Body of pancreas (tissue), 4 donors: ENCODE data around the gene LRRC10B. TPM values are rescaled to one million over a fixed set of nuclear protein-coding genes. Genes with fewer than 3 reads are reported as not detected.
A peak's percentile ranks its signal among the peaks of the same experiment; 100 is the strongest.

Source experiments
- ATAC-seq: fragments of 150-250 bp; one replicate; pipeline ENCODE4 v1.9.1; 2016
- DNase-seq, 4 donors: peaks; one replicate each; pipeline ENCODE4 v3.0.0-alpha.2; 2019
- H3K27ac ChIP-seq, 4 donors: fragments of 200-600 bp; sonication (generic); 1 replicate in 3 of 4; 2 replicates in 1 of 4; pipeline versions ENCODE4 v1.5.1 to v1.6.1; 2016 to 2019; ENCODE audit warnings: mild to moderate bottlenecking in 1 of 4, mixed read lengths in 1 of 4, moderate library complexity in 1 of 4
- H3K27me3 ChIP-seq, 2 donors: fragments of 200-600 bp; sonication (generic); one replicate each; pipeline ENCODE4 v1.6.0; 2016; ENCODE audit warnings: mild to moderate bottlenecking in 1 of 2
- H3K36me3 ChIP-seq, 2 donors: fragments of 200-600 bp; sonication (generic); replicated peaks in 1 of 2; 2 replicates each; pipeline ENCODE4 v1.5.1; 2016; ENCODE audit warnings: low read depth in 2 of 2; ENCODE audit not compliant: insufficient read depth in 1 of 2
- H3K4me1 ChIP-seq: fragments of 200-600 bp; sonication (generic); one replicate; pipeline ENCODE4 v1.6.0; 2016
- H3K4me3 ChIP-seq, 2 donors: fragments of 200-600 bp; sonication (generic); 1 replicate in 1 of 2; 2 replicates in 1 of 2; pipeline ENCODE4 v1.5.1; 2016 to 2019
- H3K9me3 ChIP-seq, 3 donors: fragments of 200-600 bp; sonication (generic); 1 replicate in 2 of 3; 2 replicates in 1 of 3; pipeline ENCODE4 v1.5.1; 2016
- POLR2A ChIP-seq, 3 donors: fragments of 450-650 bp; IDR thresholded peaks; one replicate each; pipeline ENCODE4 v1.6.1; 2016; ENCODE audit warnings: antibody characterized with exemption in 3 of 3, mild to moderate bottlenecking in 2 of 3
- WGBS, 2 donors: methylation state at CpG; one replicate each; pipeline ENCODE4 v1.1.5; 2017; 5-methylcytosine and 5-hydroxymethylcytosine counted together
- intact Hi-C: fragments of 100-400 bp; cut with DNase I; formaldehyde crosslinking; loops from one replicate; pipeline ENCODE4 v1.15.1; 2023
- total RNA-seq, 2 donors: library from RNA; depleted of rRNA; stranded (reverse); fragments of >200 nt; gene quantifications; one replicate each; pipeline ENCODE4 v1.1.0, GENCODE V29; 2016
- TF ChIP-seq, protein P1 (sequence below), 7 experiments: fragments of 450-650 bp in 4 of 7; fragments of 200-600 bp in 3 of 7; sonication (generic) in 3 of 7; IDR thresholded peaks; one replicate each; pipeline ENCODE4 v1.5.1; 2016 to 2019; ENCODE audit warnings: antibody characterized with exemption in 7 of 7

The LRRC10B gene
- total RNA-seq, 2 donors from 2014 or later: 1.6 to 2.9 TPM

DNA sequence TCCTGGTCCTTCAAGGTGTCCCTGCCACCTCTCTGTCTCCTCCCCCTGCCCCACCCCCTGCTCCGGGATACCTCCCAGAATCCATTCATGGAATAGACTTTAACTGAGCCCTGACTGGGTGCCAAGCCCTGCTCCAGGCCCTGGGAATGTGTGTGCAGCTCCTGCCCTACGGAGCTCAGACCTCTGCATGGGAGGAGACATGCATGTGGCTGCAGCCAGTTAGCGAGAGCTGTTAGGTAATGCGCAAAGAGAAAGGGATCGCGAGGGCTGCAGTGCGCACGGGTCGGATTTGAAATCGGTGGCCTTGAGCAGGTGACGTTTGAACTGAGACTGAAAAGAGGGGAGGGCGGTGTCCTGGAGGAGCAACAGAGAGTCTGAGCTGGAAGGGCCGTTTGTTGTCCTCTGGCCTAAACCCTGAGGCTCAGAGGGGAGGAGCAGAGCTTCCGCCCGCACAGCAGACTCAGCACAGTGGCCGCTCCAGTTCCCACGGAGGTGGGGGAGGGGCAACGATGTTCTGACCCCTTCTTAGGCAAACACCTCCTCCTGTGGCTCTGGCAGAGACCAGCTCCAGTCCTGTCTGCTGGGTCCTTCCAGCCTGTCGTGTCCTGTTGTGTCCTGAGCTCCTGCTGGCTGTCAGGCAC, 19.8 kb upstream of the LRRC10B start:
- TF ChIP-seq, protein P1, sequence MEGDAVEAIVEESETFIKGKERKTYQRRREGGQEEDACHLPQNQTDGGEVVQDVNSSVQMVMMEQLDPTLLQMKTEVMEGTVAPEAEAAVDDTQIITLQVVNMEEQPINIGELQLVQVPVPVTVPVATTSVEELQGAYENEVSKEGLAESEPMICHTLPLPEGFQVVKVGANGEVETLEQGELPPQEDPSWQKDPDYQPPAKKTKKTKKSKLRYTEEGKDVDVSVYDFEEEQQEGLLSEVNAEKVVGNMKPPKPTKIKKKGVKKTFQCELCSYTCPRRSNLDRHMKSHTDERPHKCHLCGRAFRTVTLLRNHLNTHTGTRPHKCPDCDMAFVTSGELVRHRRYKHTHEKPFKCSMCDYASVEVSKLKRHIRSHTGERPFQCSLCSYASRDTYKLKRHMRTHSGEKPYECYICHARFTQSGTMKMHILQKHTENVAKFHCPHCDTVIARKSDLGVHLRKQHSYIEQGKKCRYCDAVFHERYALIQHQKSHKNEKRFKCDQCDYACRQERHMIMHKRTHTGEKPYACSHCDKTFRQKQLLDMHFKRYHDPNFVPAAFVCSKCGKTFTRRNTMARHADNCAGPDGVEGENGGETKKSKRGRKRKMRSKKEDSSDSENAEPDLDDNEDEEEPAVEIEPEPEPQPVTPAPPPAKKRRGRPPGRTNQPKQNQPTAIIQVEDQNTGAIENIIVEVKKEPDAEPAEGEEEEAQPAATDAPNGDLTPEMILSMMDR (IDR thresholded peaks at IDR 0.05): no peak
- TF ChIP-seq POLR2A (IDR thresholded peaks at IDR 0.05): peak; percentile 13 to 39 (median 27)
- Histone ChIP-seq H3K36me3 (no peaks in the 10 kb centered on the region), H3K9me3 (no peaks in the 10 kb centered on the region), H3K4me3 (no peak overlapping the region), H3K4me1 (peaks cover 18% of the 10 kb centered on the region), H3K27me3 (no peaks in the 10 kb centered on the region), H3K27ac (peak overlapping the region; percentile 58 to 76 (median 65))
- intact Hi-C loops: no loop called here
- peak; percentile 60 to 81 (median 80) for DNase-seq
- 10 to 21% methylated on average over 16 to 19 of the region's 19 CpGs for WGBS, 2 donors
- ATAC-seq: peak; percentile 85

DNA sequence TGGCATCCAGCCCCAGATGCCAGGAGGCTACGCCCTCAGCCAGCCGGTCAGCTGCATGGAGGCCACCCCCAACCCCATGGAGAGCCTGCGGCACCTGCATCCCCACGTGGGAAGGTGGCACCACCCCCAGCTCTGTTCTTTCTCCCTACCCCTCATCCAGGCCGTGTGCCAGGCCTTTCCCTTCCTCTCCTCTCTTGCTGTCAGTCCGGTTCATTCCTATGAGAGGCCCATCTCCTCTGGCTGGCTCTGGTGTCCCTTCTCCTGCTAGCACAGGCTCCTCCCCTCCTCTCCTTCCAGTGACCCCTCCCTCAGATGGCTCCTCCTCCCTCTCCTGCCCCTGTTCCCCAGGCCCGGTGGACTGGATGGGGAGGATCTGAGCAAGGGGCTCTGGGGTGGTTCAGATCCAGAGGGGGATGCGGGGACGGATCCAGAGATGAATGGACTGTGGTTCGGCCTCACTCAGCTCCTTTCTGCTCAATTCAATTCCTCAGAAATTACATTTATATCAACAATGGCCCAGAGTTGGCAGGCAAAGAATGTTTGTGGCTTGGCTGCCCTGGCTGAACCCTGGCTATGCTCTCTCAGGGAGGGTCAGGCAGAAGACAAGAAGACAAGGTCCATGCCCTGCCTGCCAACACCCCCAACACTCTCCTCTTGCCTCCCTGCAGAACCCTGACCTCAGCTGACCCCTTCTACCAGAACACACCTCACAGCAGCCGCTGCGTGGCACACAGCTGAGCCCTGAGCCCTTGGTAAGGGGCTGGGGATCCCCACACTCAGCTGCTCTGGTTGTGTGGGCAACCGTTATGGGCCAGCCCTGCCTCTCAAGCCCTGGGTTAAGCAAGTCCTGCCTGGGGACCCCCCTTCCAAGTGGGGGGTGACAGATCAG, 18.5 kb upstream of the LRRC10B start:
- no peak for TF ChIP-seq POLR2A (IDR thresholded peaks at IDR 0.05)
- TF ChIP-seq, protein P1 (IDR thresholded peaks at IDR 0.05): no peak
- intact Hi-C loops: no loop called here
- ATAC-seq (no peak), DNase-seq (no peak)
- Histone ChIP-seq H3K9me3 (no peaks in the 10 kb centered on the region), H3K36me3 (no peaks in the 10 kb centered on the region), H3K4me1 (peaks cover 18% of the 10 kb centered on the region), H3K27ac (peak overlapping the region in 1 of 4 donors; percentile 10), H3K4me3 (no peak overlapping the region), H3K27me3 (no peaks in the 10 kb centered on the region)
- WGBS, 2 donors: 67 to 68% methylated on average over 8 to 13 of the region's 13 CpGs

DNA sequence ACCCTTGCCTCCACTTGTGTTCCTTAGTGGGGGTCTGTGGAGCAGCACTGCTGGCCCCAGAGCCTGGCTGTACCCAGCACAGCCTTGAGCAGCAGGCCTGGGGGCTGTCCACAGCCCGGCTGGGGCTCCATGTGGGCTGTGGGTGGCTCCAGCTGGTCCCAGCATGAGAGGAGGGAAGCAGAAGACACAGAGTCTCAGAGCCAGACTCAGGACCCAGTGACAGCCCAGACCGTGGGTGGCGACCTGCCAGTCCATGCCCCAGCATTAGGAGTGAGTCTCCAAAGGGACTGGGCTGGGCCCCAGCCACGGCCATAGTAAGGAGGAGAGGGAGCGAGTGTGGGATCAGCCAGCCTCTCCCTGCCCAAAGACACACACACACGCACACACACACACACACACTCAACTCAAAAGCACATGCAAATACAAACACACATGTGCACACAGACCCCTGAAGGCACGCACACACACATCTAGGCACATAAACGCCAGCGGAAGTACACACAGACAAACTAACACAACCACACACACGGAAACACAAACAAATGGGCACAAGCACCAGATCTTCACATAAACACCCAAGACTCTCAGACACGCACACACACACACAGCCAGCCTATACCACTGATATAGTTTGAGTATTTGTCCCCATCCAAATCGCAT, 16.7 kb upstream of the LRRC10B start:
- no peak for DNase-seq
- intact Hi-C loops: no loop called here
- ATAC-seq: no peak
- Histone ChIP-seq H3K9me3 (no peaks in the 10 kb centered on the region), H3K27ac (no peak overlapping the region), H3K4me1 (peaks cover 18% of the 10 kb centered on the region), H3K36me3 (no peaks in the 10 kb centered on the region), H3K27me3 (no peaks in the 10 kb centered on the region), H3K4me3 (no peak overlapping the region)
- TF ChIP-seq, protein P1 (IDR thresholded peaks at IDR 0.05): no peak
- no peak for TF ChIP-seq POLR2A (IDR thresholded peaks at IDR 0.05)
- 85 to 89% methylated on average over 10 to 12 of the region's 12 CpGs for WGBS, 2 donors

DNA sequence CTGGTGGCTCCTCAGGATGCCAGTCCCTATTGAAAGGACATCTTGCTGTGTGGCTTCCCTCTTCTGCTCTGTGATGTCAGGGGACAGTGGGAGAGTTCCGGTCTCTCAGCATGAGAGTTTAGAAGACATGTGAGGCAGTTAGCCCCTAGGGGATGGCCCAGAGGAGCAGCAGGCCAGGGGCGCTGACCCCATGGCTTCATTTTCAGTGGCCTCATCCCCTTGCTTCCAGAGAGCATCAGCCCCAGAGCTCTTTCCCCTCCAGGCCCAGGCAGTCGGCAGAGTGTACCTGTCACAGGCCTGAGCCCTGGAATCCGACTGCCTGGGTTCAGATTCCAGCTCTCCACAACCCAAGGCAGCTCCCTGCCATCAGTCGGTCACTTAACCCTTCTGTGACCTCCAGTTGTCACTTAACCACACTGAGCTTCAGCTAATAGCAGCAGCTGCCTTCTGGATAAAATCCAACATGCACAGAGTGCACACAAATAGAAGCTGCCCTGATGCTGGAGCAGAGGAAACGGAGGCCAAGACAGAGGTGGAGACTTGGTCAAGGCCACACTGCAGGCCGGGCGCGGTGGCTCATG, 14.1 kb upstream of the LRRC10B start:
- Histone ChIP-seq H3K9me3 (no peaks in the 10 kb centered on the region), H3K27me3 (no peaks in the 10 kb centered on the region), H3K4me3 (no peak overlapping the region), H3K4me1 (peaks cover 4% of the 10 kb centered on the region), H3K27ac (no peak overlapping the region), H3K36me3 (no peaks in the 10 kb centered on the region)
- intact Hi-C loops: no loop called here
- TF ChIP-seq, protein P1 (IDR thresholded peaks at IDR 0.05): no peak
- no peak for TF ChIP-seq POLR2A (IDR thresholded peaks at IDR 0.05)
- DNase-seq (no peak), ATAC-seq (peak; percentile 30)
- WGBS, 2 donors: 36 to 48% methylated on average over 8 to 9 of the region's 9 CpGs
